H1 (cell line): ENCODE results near the gene EYA2. TPM values are rescaled to one million over a fixed set of nuclear protein-coding genes. Genes with fewer than 3 reads are reported as not detected.

ENCODE experiments used
- CTCF ChIA-PET: fragments of 300-600 bp; sonication (Branson Sonifier 250); formaldehyde crosslinking; loops from one replicate; lab custom pipeline; 2021; ENCODE audit not compliant: partially characterized antibody; lab: Charles Lee
- POLR2A ChIA-PET: fragments of 300-600 bp; sonication (Branson Sonifier 250); formaldehyde crosslinking; loops from one replicate; lab custom pipeline; 2021; ENCODE audit warnings: inconsistent platforms; ENCODE audit not compliant: partially characterized antibody; lab: Charles Lee
- DNase-seq, 2 experiments: peaks; one replicate each; pipeline versions ENCODE4 v3.0.0 to v3.0.0-alpha.2; 2010 to 2022; ENCODE audit warnings: low spot score in 2 of 2, low read depth in 1 of 2, mixed read lengths in 1 of 2
- FAIRE-seq: peaks from 2 replicates; lab custom pipeline; 2011; peaks lifted over from hg19 to GRCh38; lab: Jason Lieb, UNC
- H2AFZ ChIP-seq: 2 replicates; pipeline ENCODE4 v1.8.1; 2012; ENCODE audit warnings: low read length, inconsistent platforms
- H2AK5ac ChIP-seq: 2 replicates; pipeline ENCODE4 v1.6.1; 2013; ENCODE audit warnings: low read depth, low read length
- H2BK120ac ChIP-seq: replicated peaks from 2 replicates; pipeline ENCODE3; 2013; ENCODE audit warnings: low read depth, low read length, inconsistent platforms
- H2BK12ac ChIP-seq: 2 replicates; pipeline ENCODE4 v1.6.1; 2013; ENCODE audit warnings: low read depth, low read length
- H2BK15ac ChIP-seq: 2 replicates; pipeline ENCODE4 v1.6.1; 2013; ENCODE audit warnings: low read length
- H2BK20ac ChIP-seq: 2 replicates; pipeline ENCODE4 v1.6.1; 2013; ENCODE audit warnings: low read length
- H2BK5ac ChIP-seq: 2 replicates; pipeline ENCODE4 v1.6.1; 2013; ENCODE audit warnings: low read depth, low read length
- H3K14ac ChIP-seq: 2 replicates; pipeline ENCODE4 v1.6.1; 2013; ENCODE audit warnings: inconsistent platforms; ENCODE audit not compliant: insufficient read length
- H3K18ac ChIP-seq: 2 replicates; pipeline ENCODE4 v1.6.1; 2013; ENCODE audit warnings: low read length; ENCODE audit errors: extremely low read depth
- H3K23ac ChIP-seq: 2 replicates; pipeline ENCODE4 v1.6.1; 2013; ENCODE audit warnings: inconsistent platforms; ENCODE audit not compliant: insufficient read length
- H3K23me2 ChIP-seq: 2 replicates; pipeline ENCODE4 v1.6.1; 2013; ENCODE audit warnings: low read depth, low read length
- H3K27ac ChIP-seq: 2 replicates; pipeline ENCODE4 v1.6.1; 2011; ENCODE audit warnings: low read depth, low read length, inconsistent platforms
- H3K27me3 ChIP-seq, 4 experiments: replicated peaks in 1 of 4; 1 replicate in 1 of 4; 2 replicates in 3 of 4; pipeline versions ENCODE4 v1.6.1 to v1.8.1; 2011 to 2013; ENCODE audit warnings: low read length in 3 of 4, mild to moderate bottlenecking in 3 of 4, inconsistent platforms in 2 of 4, mixed read lengths in 2 of 4, moderate library complexity in 1 of 4; ENCODE audit not compliant: control insufficient read depth in 3 of 4, insufficient read depth in 3 of 4; ENCODE audit errors: extremely low read depth in 1 of 4
- H3K36me3 ChIP-seq, 4 experiments: 2 replicates each; pipeline versions ENCODE4 v1.6.1 to v1.8.1; 2011 to 2013; ENCODE audit warnings: mild to moderate bottlenecking in 4 of 4, low read length in 3 of 4, moderate library complexity in 2 of 4, control low read depth in 1 of 4, inconsistent platforms in 1 of 4; ENCODE audit not compliant: insufficient read depth in 4 of 4, control insufficient read depth in 2 of 4
- H3K4ac ChIP-seq: replicated peaks from 2 replicates; pipeline ENCODE3; 2013; ENCODE audit warnings: low read length, low read depth, mixed read lengths, inconsistent platforms; ENCODE audit not compliant: insufficient read length
- H3K4me1 ChIP-seq, 4 experiments: replicated peaks in 1 of 4; 1 replicate in 1 of 4; 2 replicates in 3 of 4; pipeline versions ENCODE4 v1.6.1 to v1.8.1; 2011 to 2013; ENCODE audit warnings: low read length in 3 of 4, inconsistent platforms in 2 of 4, mixed read lengths in 1 of 4; ENCODE audit not compliant: insufficient read depth in 4 of 4, control insufficient read depth in 3 of 4
- H3K4me2 ChIP-seq, 2 experiments: 2 replicates each; pipeline versions ENCODE4 v1.6.1 to v1.8.1; 2011 to 2013; ENCODE audit warnings: low read depth in 2 of 2, low read length in 2 of 2, control low read depth in 1 of 2, inconsistent platforms in 1 of 2, mild to moderate bottlenecking in 1 of 2; ENCODE audit not compliant: insufficient read depth in 1 of 2
- H3K4me3 ChIP-seq, 4 experiments: fragments of 200-600, 300-600 bp in 1 of 4; sonication (generic), shearing (Covaris generic), sonication (Bioruptor Twin) in 1 of 4; 2 replicates each; pipeline versions ENCODE4 v1.5.1 to v1.8.1; 2011 to 2016; ENCODE audit warnings: low read length in 4 of 4, low read depth in 3 of 4, control low read depth in 2 of 4, inconsistent platforms in 2 of 4, mild to moderate bottlenecking in 2 of 4, mixed read lengths in 1 of 4, moderate library complexity in 1 of 4; ENCODE audit not compliant: insufficient read depth in 2 of 4; ENCODE audit errors: extremely low read depth in 1 of 4
- H3K56ac ChIP-seq: replicated peaks from 2 replicates; pipeline ENCODE3; 2013; ENCODE audit warnings: low read depth, mild to moderate bottlenecking, mixed read lengths, low read length, inconsistent platforms; ENCODE audit not compliant: insufficient read length
- H3K79me1 ChIP-seq: 2 replicates; pipeline ENCODE4 v1.6.1; 2013; ENCODE audit warnings: low read depth, low read length, control low read depth
- H3K79me2 ChIP-seq, 2 experiments: 2 replicates each; pipeline versions ENCODE4 v1.6.1 to v1.8.1; 2012 to 2013; ENCODE audit warnings: low read length in 2 of 2, mild to moderate bottlenecking in 2 of 2, inconsistent platforms in 1 of 2; ENCODE audit not compliant: insufficient read depth in 2 of 2, control insufficient read depth in 1 of 2
- H3K9ac ChIP-seq, 4 experiments: replicated peaks in 1 of 4; 1 replicate in 1 of 4; 2 replicates in 3 of 4; pipeline versions ENCODE4 v1.6.1 to v1.8.1; 2011 to 2013; ENCODE audit warnings: low read depth in 3 of 4, low read length in 3 of 4, control low read depth in 2 of 4, mild to moderate bottlenecking in 2 of 4, moderate library complexity in 2 of 4, inconsistent platforms in 1 of 4; ENCODE audit errors: extremely low read depth in 1 of 4
- H3K9me3 ChIP-seq, 2 experiments: 2 replicates each; pipeline versions ENCODE4 v1.6.1 to v1.8.1; 2012 to 2013; ENCODE audit warnings: mild to moderate bottlenecking in 2 of 2, moderate library complexity in 2 of 2, control low read depth in 1 of 2, inconsistent platforms in 1 of 2, low read depth in 1 of 2, low read length in 1 of 2, mixed read lengths in 1 of 2; ENCODE audit not compliant: insufficient read depth in 2 of 2
- H4K20me1 ChIP-seq, 2 experiments: replicated peaks in 1 of 2; 2 replicates each; pipeline versions ENCODE3 to v1.8.1; 2011 to 2013; ENCODE audit warnings: inconsistent platforms in 2 of 2, low read length in 2 of 2, mild to moderate bottlenecking in 1 of 2; ENCODE audit not compliant: insufficient read depth in 2 of 2, control insufficient read depth in 1 of 2
- H4K5ac ChIP-seq: 2 replicates; pipeline ENCODE4 v1.6.1; 2013; ENCODE audit warnings: low read length, low read depth, mixed read lengths, inconsistent platforms; ENCODE audit not compliant: insufficient read length
- H4K8ac ChIP-seq: 2 replicates; pipeline ENCODE4 v1.8.0; 2013; ENCODE audit warnings: mild to moderate bottlenecking, moderate library complexity, low read length, inconsistent platforms; ENCODE audit not compliant: insufficient read depth; ENCODE audit errors: extremely low read depth
- H4K91ac ChIP-seq: replicated peaks from 2 replicates; pipeline ENCODE3; 2013; ENCODE audit warnings: low read length, mixed read lengths, inconsistent platforms; ENCODE audit not compliant: insufficient read length
- BRCA1 ChIP-seq: IDR thresholded peaks from 2 replicates; pipeline ENCODE4 v1.6.1; 2012; ENCODE audit warnings: low read depth, low read length, improper control_type of control experiment
- HDAC6 ChIP-seq: IDR thresholded peaks from one replicate; pipeline ENCODE4 v1.7.1; 2012; ENCODE audit warnings: low read depth, mild to moderate bottlenecking, inconsistent platforms, low read length, moderate library complexity
- KDM1A ChIP-seq: fragments of 200-600, 300-600 bp; sonication (generic); IDR thresholded peaks from 2 replicates; pipeline ENCODE4 v1.7.1; 2016; ENCODE audit warnings: mild to moderate bottlenecking, low read length, borderline replicate concordance
- MAFK ChIP-seq: IDR thresholded peaks from 2 replicates; pipeline ENCODE4 v1.6.1; 2012; ENCODE audit warnings: low read depth, mild to moderate bottlenecking, improper control_type of control experiment, low read length
- NANOG ChIP-seq: IDR thresholded peaks from 2 replicates; pipeline ENCODE4 v1.6.1; 2011; ENCODE audit warnings: low read length, low read depth, mild to moderate bottlenecking, inconsistent platforms; ENCODE audit not compliant: insufficient read depth, poor library complexity, severe bottlenecking
- RAD21 ChIP-seq, 2 experiments: IDR thresholded peaks in 1 of 2; conservative IDR thresholded peaks in 1 of 2; 2 replicates each; pipeline ENCODE4 v1.6.1; 2011; ENCODE audit warnings: low read depth in 2 of 2, low read length in 2 of 2, improper control_type of control experiment in 1 of 2, inconsistent platforms in 1 of 2, mild to moderate bottlenecking in 1 of 2, moderate library complexity in 1 of 2
- RXRA ChIP-seq: IDR thresholded peaks from 2 replicates; pipeline ENCODE4 v1.6.1; 2011; ENCODE audit warnings: low read depth, mild to moderate bottlenecking, low read length, moderate library complexity; ENCODE audit not compliant: insufficient read depth
- SIN3A ChIP-seq, 2 experiments: IDR thresholded peaks in 1 of 2; conservative IDR thresholded peaks in 1 of 2; 2 replicates each; pipeline ENCODE4 v1.6.1; 2011 to 2012; ENCODE audit warnings: low read length in 2 of 2, improper control_type of control experiment in 1 of 2, low read depth in 1 of 2, mild to moderate bottlenecking in 1 of 2
- TBP ChIP-seq: IDR thresholded peaks from 2 replicates; pipeline ENCODE4 v1.6.1; 2011; ENCODE audit warnings: low read depth, low read length, improper control_type of control experiment
- ZNF274 ChIP-seq: IDR thresholded peaks from 2 replicates; pipeline ENCODE4 v1.7.0; 2012; ENCODE audit warnings: low read length, borderline replicate concordance; ENCODE audit errors: extremely low read depth
- whole genome bisulfite sequencing, 2 experiments: shearing (Covaris generic) in 1 of 2; methylation state at CpG; one replicate each; pipeline versions ENCODE4 v1.1.6 to v1.1.7; 2013 to 2015; ENCODE audit warnings: low lambda C conversion rate in 2 of 2, mixed read lengths in 2 of 2, inconsistent platforms in 1 of 2, low coverage in 1 of 2, missing lambda C conversion rate in 1 of 2; ENCODE audit not compliant: insufficient replicate concordance in 2 of 2, insufficient coverage in 1 of 2, insufficient read length in 1 of 2; ENCODE audit errors: extremely low coverage in 1 of 2, missing lambda C conversion rate in 1 of 2; 5-methylcytosine and 5-hydroxymethylcytosine counted together
- polyA plus RNA-seq, 7 experiments: library from polyadenylated mRNA; depleted of rRNA in 3 of 7; stranded (reverse) in 5 of 7; unstranded in 2 of 7; fragments of >200 nt in 5 of 7; fragments of 200-250 nt in 2 of 7; gene quantifications; 1 replicate in 5 of 7; 2 replicates in 1 of 7; 4 replicates in 1 of 7; pipeline versions ENCODE4 v1.2.1 to v1.2.3, GENCODE V29; 2011 to 2013; ENCODE audit warnings: missing spikeins in 2 of 7, mixed read lengths in 2 of 7
- total RNA-seq: library from RNA; stranded (reverse); fragmentation: NEBNext Ultra II Directional; extraction: Animal tissue kit (Norgen Biotek cat#: 25700); gene quantifications from 2 replicates; pipeline ENCODE4 v1.2.1, GENCODE V29; 2021

Gene EYA2
- total and polyA plus RNA-seq, 2 of the 8 experiments (the other 6 are each of a cell fraction or from before 2014, with no cell fraction given), result 1.6 to 1.7 TPM

DNA sequence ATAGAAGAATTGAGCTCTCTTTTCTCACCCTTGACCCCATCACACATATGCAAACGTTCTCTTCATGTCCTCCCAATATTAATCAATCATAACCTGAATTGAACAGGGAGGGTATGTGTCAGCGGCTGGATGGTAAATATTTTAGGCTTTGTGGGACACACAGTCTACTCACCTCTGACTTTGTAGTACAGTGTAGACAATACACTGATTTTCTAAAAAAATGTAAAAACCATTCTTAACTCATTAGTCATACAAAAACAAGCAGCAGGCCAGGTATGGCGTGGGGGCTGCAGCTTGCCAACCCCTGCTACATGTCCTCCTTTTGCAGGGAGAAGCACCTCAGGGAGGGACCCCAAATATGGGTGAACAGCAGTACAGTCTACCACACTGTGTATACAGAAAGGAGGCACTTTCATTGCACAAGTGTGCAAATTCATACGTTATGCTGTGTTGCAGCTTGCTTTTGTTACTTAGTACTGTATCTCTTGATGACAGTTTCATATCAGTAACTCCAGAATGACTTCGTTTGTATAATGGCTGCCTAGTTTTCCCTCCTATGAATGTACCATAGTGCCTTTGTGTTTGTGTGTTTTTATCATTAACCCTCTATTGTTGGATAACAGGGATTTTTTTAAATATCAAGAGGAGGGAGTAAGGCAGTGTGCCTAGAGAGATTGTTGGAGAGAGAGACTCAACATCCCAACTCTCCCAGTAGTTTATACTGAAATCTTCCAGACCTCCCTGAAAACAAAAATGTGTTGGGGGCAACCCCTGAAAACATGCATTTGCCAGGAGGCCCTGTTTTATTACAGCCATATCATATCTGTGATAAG is 247.5 kb downstream of the EYA2 start:
- no peak overlapping the region for H4K8ac ChIP-seq
- H3K23me2 ChIP-seq, result no peaks in the 10 kb centered on the region
- H4K91ac ChIP-seq, result no peak overlapping the region
- H3K56ac ChIP-seq, result no peak overlapping the region
- no peak overlapping the region for H3K4me3 ChIP-seq
- no peak overlapping the region for H2BK5ac ChIP-seq
- no peak overlapping the region for H3K18ac ChIP-seq
- H4K20me1 ChIP-seq, result no peaks in the 10 kb centered on the region
- no peaks in the 10 kb centered on the region for H3K79me2 ChIP-seq
- FAIRE-seq (no peak), DNase-seq (no peak)
- no peaks in the 10 kb centered on the region for H3K79me1 ChIP-seq
- no peaks in the 10 kb centered on the region for H3K36me3 ChIP-seq
- no peak overlapping the region for H2BK20ac ChIP-seq
- no peak overlapping the region for H3K4ac ChIP-seq
- 91% methylated on average over 5 of the region's 5 CpGs; no CpG with 5 or more reads in 1 of the 2 experiments for WGBS, 2 experiments
- no peak overlapping the region for H2BK12ac ChIP-seq
- H3K4me1 ChIP-seq, result peaks cover 0 to 3% (median 0%) of the 10 kb centered on the region in 4 experiments; a peak in 1 of 7 replicates
- no peak overlapping the region for H2AFZ ChIP-seq
- H3K27me3 ChIP-seq, result no peaks in the 10 kb centered on the region
- no peak overlapping the region for H3K27ac ChIP-seq
- H2BK15ac ChIP-seq, result no peak overlapping the region
- no peak overlapping the region for H2AK5ac ChIP-seq
- H4K5ac ChIP-seq, result no peak overlapping the region
- peaks cover 5 to 6% of the 10 kb centered on the region in 2 experiments; a peak in 3 of 4 replicates for H3K9me3 ChIP-seq
- H3K14ac ChIP-seq, result no peak overlapping the region
- CTCF ChIA-PET, result interaction anchor here (0.8 to 0.9 kb wide), 2 partner anchors 242 to 373 kb away, joined by 3 read pairs; no protein-coding TSS in a partner anchor
- H3K4me2 ChIP-seq, result no peak overlapping the region; a peak in 1 of 4 replicates
- no peak overlapping the region for H2BK120ac ChIP-seq
- POLR2A ChIA-PET, result interaction anchor here (0.6 kb wide), 1 partner anchor 805 kb away, joined by 4 read pairs; no protein-coding TSS in a partner anchor
- H3K9ac ChIP-seq, result no peak overlapping the region
- no peak overlapping the region for H3K23ac ChIP-seq
- TF ChIP-seq KDM1A (no peak), BRCA1 (no peak), RAD21 (IDR thresholded peaks at IDR 0.05 in 1 of 2, conservative IDR thresholded peaks at IDR 0.05 in 1 of 2; ENCODE audit: low read depth in 2 of 2, low read length in 2 of 2) (no peak), TBP (no peak), RXRA (no peak), ZNF274 (no peak), MAFK (no peak), HDAC6 (no peak), SIN3A (conservative IDR thresholded peaks at IDR 0.05 in 1 of 2, IDR thresholded peaks at IDR 0.05 in 1 of 2; ENCODE audit: low read depth in 1 of 2, low read length in 2 of 2) (no peak), NANOG (no peak)
